GF-D8 (cell line): ENCODE results near the gene DLG3.

Experiments
- DNase-seq: peaks from one replicate; lab custom pipeline; 2025; lab: John Stamatoyannopoulos, UW

DLG3 gene

GRCh38 chrX:70437921-70438665, 6.5 kb upstream of the DLG3 start:
- no peak for DNase-seq

GRCh38 chrX:70439016-70439415, 5.6 kb upstream of the DLG3 start:
- no peak for DNase-seq

GRCh38 chrX:70442224-70442623, 2.4 kb upstream of the DLG3 start:
- DNase-seq = no peak

- DNase-seq = no peak
Measured at GRCh38 chrX:70444946-70445656, 466 bp downstream of the DLG3 start.

GRCh38 chrX:70445951-70446350, 1.3 kb downstream of the DLG3 start:
- no peak for DNase-seq

- DNase-seq = no peak
Measured at GRCh38 chrX:70446380-70447350, 2.0 kb downstream of the DLG3 start.

- no peak for DNase-seq
Measured at GRCh38 chrX:70449457-70449966, 4.9 kb downstream of the DLG3 start.

GRCh38 chrX:70452143-70452733, 7.6 kb downstream of the DLG3 start:
- no peak for DNase-seq

GRCh38 chrX:70453024-70453618, 8.5 kb downstream of the DLG3 start:
- DNase-seq = no peak

- no peak for DNase-seq
Measured at GRCh38 chrX:70454441-70455365, 10.1 kb downstream of the DLG3 start.

GRCh38 chrX:70455366-70456202, 10.9 kb downstream of the DLG3 start:
- DNase-seq = no peak

GRCh38 chrX:70456256-70456655, 11.6 kb downstream of the DLG3 start:
- no peak for DNase-seq

- DNase-seq = no peak
Measured at GRCh38 chrX:70461026-70461425, 16.4 kb downstream of the DLG3 start.

GRCh38 chrX:70464051-70464450, 19.4 kb downstream of the DLG3 start:
- DNase-seq = no peak

- no peak for DNase-seq
Measured at GRCh38 chrX:70466968-70467367, 22.3 kb downstream of the DLG3 start.

- DNase-seq = no peak
Measured at GRCh38 chrX:70468709-70469108, 24.1 kb downstream of the DLG3 start.

GRCh38 chrX:70470850-70471289, 26.2 kb downstream of the DLG3 start:
- no peak for DNase-seq

- DNase-seq = no peak
Measured at GRCh38 chrX:70476166-70476933, 31.7 kb downstream of the DLG3 start.
